IPS DF 4.7 (cell line): ENCODE measurements around the gene AADACL2.

Experiments used
- DNase-seq: peaks from one replicate; pipeline ENCODE4 v3.0.0-alpha.2; 2013; ENCODE audit warnings: low spot score; ENCODE audit errors: extremely low read depth

AADACL2 gene

GRCh38 chr3:151800431-151800830 lies 66.7 kb downstream of the AADACL2 start:
- no peak for DNase-seq

- no peak for DNase-seq
Observed at GRCh38 chr3:151804267-151804666, 70.5 kb downstream of the AADACL2 start.

GRCh38 chr3:151806838-151807237 lies 73.1 kb downstream of the AADACL2 start:
- DNase-seq = no peak
